GM12878 (cell line): Measurements from ENCODE around the gene HPSE2. TPM values are rescaled to one million over a fixed set of nuclear protein-coding genes. Genes with fewer than 3 reads are reported as not detected.

Experiments
- ATAC-seq: fragments of 200-7000 bp; cut with Tn5 transposase; 3 replicates; pipeline ENCODE4 v1.9.1; 2020; ENCODE audit warnings: mild to moderate bottlenecking, moderate library complexity
- BruUV-seq: library from RNA; stranded (reverse); fragments of 400-500 nt; replicated peaks from 2 replicates; lab custom pipeline; 2021; lab: Mats Ljungman, UMichigan
- CTCF ChIA-PET: fragments of 300-600 bp; sonication (Branson Sonifier 250); formaldehyde crosslinking; extraction: SDS; loops from one replicate; lab custom pipeline; 2021; ENCODE audit warnings: inconsistent platforms; lab: Yijun Ruan, JAX
- POLR2A ChIA-PET: fragments of 350-600 bp; formaldehyde crosslinking; extraction: SDS; loops from one replicate; lab custom pipeline; 2021; ENCODE audit warnings: inconsistent platforms; lab: Charles Lee
- RAD21 ChIA-PET: fragments of 300-600 bp; sonication (Branson Sonifier 250); formaldehyde crosslinking; loops from one replicate; lab custom pipeline; 2023; ENCODE audit warnings: antibody characterized with exemption; ENCODE audit not compliant: unreplicated experiment; lab: Charles Lee
- SMC1A ChIA-PET: fragments of 300-600 bp; sonication (Branson Sonifier 250); formaldehyde crosslinking; loops from one replicate; lab custom pipeline; 2023; ENCODE audit not compliant: unreplicated experiment, uncharacterized antibody; lab: Charles Lee
- DNase-seq: peaks from one replicate; pipeline ENCODE4 v3.0.0-alpha.2; 2011; ENCODE audit warnings: low read depth, low spot score
- FAIRE-seq: peaks from 3 replicates; lab custom pipeline; 2011; peaks lifted over from hg19 to GRCh38; lab: Jason Lieb, UNC
- H2AFZ ChIP-seq: 2 replicates; pipeline ENCODE4 v1.6.0; 2011; ENCODE audit warnings: low read depth, low read length, control low read depth; ENCODE audit not compliant: control insufficient read depth
- H3K27ac ChIP-seq: 2 replicates; pipeline ENCODE4 v1.5.1; 2011; ENCODE audit warnings: control low read depth; ENCODE audit not compliant: control insufficient read depth, insufficient read depth
- H3K27me3 ChIP-seq, 2 experiments: replicated peaks in 1 of 2; 2 replicates each; pipeline versions ENCODE4 v1.6.0 to v1.6.1; 2011; ENCODE audit warnings: low read length in 1 of 2; ENCODE audit not compliant: control insufficient read depth in 2 of 2, insufficient read depth in 2 of 2
- H3K36me3 ChIP-seq, 2 experiments: 2 replicates each; pipeline ENCODE4 v1.5.1; 2011; ENCODE audit warnings: low read length in 1 of 2; ENCODE audit not compliant: control insufficient read depth in 2 of 2, insufficient read depth in 2 of 2
- H3K4me1 ChIP-seq: 2 replicates; pipeline ENCODE4 v1.6.1; 2011; ENCODE audit warnings: mild to moderate bottlenecking, low read length, moderate library complexity, mixed read lengths; ENCODE audit not compliant: control insufficient read depth, insufficient read depth
- H3K4me2 ChIP-seq: 2 replicates; pipeline ENCODE4 v1.6.0; 2011; ENCODE audit warnings: control low read depth; ENCODE audit not compliant: control insufficient read depth, insufficient read depth
- H3K4me3 ChIP-seq: fragments of 200-600 bp; sonication (generic); 2 replicates; pipeline ENCODE4 v1.5.1; 2016
- H3K79me2 ChIP-seq: 2 replicates; pipeline ENCODE4 v1.6.0; 2011; ENCODE audit warnings: low read length; ENCODE audit not compliant: control insufficient read depth, insufficient read depth
- H3K9ac ChIP-seq: 2 replicates; pipeline ENCODE4 v1.8.0; 2011; ENCODE audit warnings: low read length, control low read depth, mixed read lengths; ENCODE audit not compliant: control insufficient read depth, insufficient read depth
- H3K9me3 ChIP-seq: replicated peaks from 3 replicates; pipeline ENCODE4 v1.5.1; 2011; ENCODE audit warnings: mild to moderate bottlenecking, low read length; ENCODE audit not compliant: control insufficient read depth, insufficient read depth
- H4K20me1 ChIP-seq: 2 replicates; pipeline ENCODE4 v1.6.0; 2011; ENCODE audit not compliant: control insufficient read depth, insufficient read depth
- BACH1 ChIP-seq: fragments of 450-650 bp; IDR thresholded peaks from 2 replicates; pipeline ENCODE4 v1.6.1; 2017; ENCODE audit warnings: mild to moderate bottlenecking, borderline replicate concordance
- CREB1 ChIP-seq: IDR thresholded peaks from 2 replicates; pipeline ENCODE4 v1.6.1; 2012; ENCODE audit warnings: low read depth, mild to moderate bottlenecking, inconsistent platforms
- CREM ChIP-seq: IDR thresholded peaks from 2 replicates; pipeline ENCODE4 v1.6.1; 2014; ENCODE audit warnings: antibody characterized with exemption, low read depth
- CTCF ChIP-seq, 3 experiments: IDR thresholded peaks in 2 of 3; conservative IDR thresholded peaks in 1 of 3; 2 replicates each; pipeline ENCODE4 v1.5.1; 2011; ENCODE audit warnings: low read depth in 3 of 3, low read length in 3 of 3, mild to moderate bottlenecking in 3 of 3, control low read depth in 2 of 3, moderate library complexity in 2 of 3, inconsistent platforms in 1 of 3, mixed read lengths in 1 of 3; ENCODE audit not compliant: control insufficient read depth in 2 of 3, insufficient read depth in 1 of 3; ENCODE audit errors: extremely low read depth in 1 of 3
- E2F4 ChIP-seq: IDR thresholded peaks from 2 replicates; pipeline ENCODE4 v1.6.1; 2012; ENCODE audit warnings: low read depth, low read length, improper control_type of control experiment
- GABPA ChIP-seq: IDR thresholded peaks from 2 replicates; pipeline ENCODE4 v1.6.1; 2014; ENCODE audit warnings: antibody characterized with exemption, low read depth, mild to moderate bottlenecking, inconsistent platforms
- HDAC6 ChIP-seq: fragments of 200-600 bp; sonication (generic); IDR thresholded peaks from one replicate; pipeline ENCODE4 v1.8.0; 2017; ENCODE audit warnings: antibody characterized with exemption; ENCODE audit not compliant: unreplicated experiment
- PBX3 ChIP-seq: IDR thresholded peaks from 2 replicates; pipeline ENCODE4 v1.6.1; 2011; ENCODE audit warnings: mild to moderate bottlenecking, low read depth, low read length, moderate library complexity; ENCODE audit not compliant: insufficient replicate concordance
- POLR2AphosphoS2 ChIP-seq: IDR thresholded peaks from 2 replicates; pipeline ENCODE4 v1.6.1; 2011; ENCODE audit warnings: low read depth, mild to moderate bottlenecking, low read length, improper control_type of control experiment, moderate library complexity
- RAD21 ChIP-seq: IDR thresholded peaks from 2 replicates; pipeline ENCODE4 v1.6.1; 2011; ENCODE audit warnings: mild to moderate bottlenecking, low read depth, low read length, moderate library complexity; ENCODE audit not compliant: insufficient read depth
- RAD51 ChIP-seq: fragments of 450-650 bp; IDR thresholded peaks from 2 replicates; pipeline ENCODE4 v1.6.1; 2016; ENCODE audit warnings: moderate library complexity, mild to moderate bottlenecking, inconsistent platforms
- RB1 ChIP-seq: fragments of 450-650 bp; formaldehyde crosslinking; IDR thresholded peaks from 2 replicates; pipeline ENCODE4 v1.6.1; 2017; ENCODE audit warnings: mild to moderate bottlenecking, borderline replicate concordance
- RELA ChIP-seq: fragments of 450-650 bp; IDR thresholded peaks from 2 replicates; pipeline ENCODE4 v1.8.0; 2014; ENCODE audit warnings: borderline replicate concordance; ENCODE audit not compliant: partially characterized antibody
- RFX5 ChIP-seq: IDR thresholded peaks from 2 replicates; pipeline ENCODE4 v1.6.1; 2011; ENCODE audit warnings: low read depth, low read length, improper control_type of control experiment
- SMARCA5 ChIP-seq: fragments of 450-650 bp; IDR thresholded peaks from 2 replicates; pipeline ENCODE4 v1.6.1; 2017; ENCODE audit warnings: mild to moderate bottlenecking
- SREBF2 ChIP-seq: IDR thresholded peaks from 2 replicates; pipeline ENCODE4 v1.6.1; 2012; ENCODE audit warnings: mild to moderate bottlenecking, low read length
- YY1 ChIP-seq: IDR thresholded peaks from 2 replicates; pipeline ENCODE4 v1.6.1; 2011; ENCODE audit warnings: low read depth, mild to moderate bottlenecking, low read length
- ZBED1 ChIP-seq: IDR thresholded peaks from 2 replicates; pipeline ENCODE4 v1.6.1; 2016; ENCODE audit warnings: borderline replicate concordance
- ZZZ3 ChIP-seq: IDR thresholded peaks from 2 replicates; pipeline ENCODE4 v1.6.1; 2011; ENCODE audit warnings: low read depth; ENCODE audit not compliant: control insufficient read depth, insufficient read length
- WGBS: methylation state at CpG from one replicate; pipeline ENCODE4 v1.1.6; 2016; ENCODE audit warnings: low lambda C conversion rate; ENCODE audit not compliant: insufficient replicate concordance, insufficient coverage; ENCODE audit errors: missing lambda C conversion rate; 5-methylcytosine and 5-hydroxymethylcytosine counted together
- in situ Hi-C: fragments of 300-500 bp; cut with MboI; formaldehyde crosslinking; loops from 9 replicates; pipeline ENCODE4 v1.14.3; 2018; ENCODE audit warnings: mixed read lengths
- intact Hi-C: fragments of 100-400 bp; cut with micrococcal nuclease; formaldehyde crosslinking; loops from one replicate; pipeline ENCODE4 v1.14.2; 2022; ENCODE audit not compliant: unreplicated experiment
- polyA plus RNA-seq, 11 experiments: library from polyadenylated mRNA; depleted of rRNA in 4 of 11; unstranded in 6 of 11; stranded (reverse) in 5 of 11; fragments of >200 nt; fragmentation: Nextera tagmentation in 4 of 11; fragmentation: Illumina TruSeq in 1 of 11; extraction: Ambion mirVana in 4 of 11; extraction: Trizol in 1 of 11; gene quantifications; 1 replicate in 1 of 11; 2 replicates in 10 of 11; pipeline versions ENCODE4 v1.2.1 to v1.2.3, GENCODE V29; 2011 to 2016; ENCODE audit warnings: inconsistent platforms in 2 of 11, missing spikeins in 2 of 11, low read depth in 1 of 11
- total RNA-seq, 4 experiments: library from RNA; depleted of rRNA in 3 of 4; stranded (reverse); fragments of >200 nt in 3 of 4; fragmentation: Illumina TruSeq in 1 of 4; extraction: Trizol in 1 of 4; gene quantifications; 2 replicates each; pipeline versions ENCODE4 v1.2.1 to v1.2.3, GENCODE V29; 2013 to 2021

The HPSE2 gene
- total and polyA plus RNA-seq, 10 of the 15 experiments (the other 5 are each of a cell fraction or from before 2014, with no cell fraction given): 0.06 TPM; not detected in 9

GRCh38 chr10:98456043-98456570 is 779.5 kb downstream of the HPSE2 start:
- H3K4me2 ChIP-seq: no peak overlapping the region
- no peak overlapping the region for H3K9ac ChIP-seq
- no peak overlapping the region for H3K4me3 ChIP-seq
- H4K20me1 ChIP-seq: no peaks in the 10 kb centered on the region
- no peaks in the 10 kb centered on the region for H3K9me3 ChIP-seq
- H3K36me3 ChIP-seq: no peaks in the 10 kb centered on the region
- no peak overlapping the region for H2AFZ ChIP-seq
- H3K27me3 ChIP-seq: no peaks in the 10 kb centered on the region
- DNase-seq (no peak), FAIRE-seq (no peak), ATAC-seq (no peak)
- H3K79me2 ChIP-seq: no peaks in the 10 kb centered on the region
- TF ChIP-seq POLR2AphosphoS2 (no peak), ZZZ3 (no peak), RAD21 (no peak), HDAC6 (no peak), ZBED1 (no peak), SREBF2 (no peak), CTCF (IDR thresholded peaks at IDR 0.05 in 2 of 3, conservative IDR thresholded peaks at IDR 0.05 in 1 of 3; ENCODE audit: control insufficient read depth in 2 of 3, extremely low read depth in 1 of 3, insufficient read depth in 1 of 3, low read depth in 3 of 3, low read length in 3 of 3) (no peak), RB1 (no peak), RAD51 (no peak), CREB1 (no peak), SMARCA5 (no peak), BACH1 (no peak), PBX3 (no peak), RFX5 (no peak), YY1 (no peak), RELA (no peak), GABPA (no peak), CREM (no peak), E2F4 (no peak)
- 42% methylated on average over 4 of the region's 4 CpGs for WGBS
- CTCF ChIA-PET: no interaction called here
- BruUV-seq: no TSS peak
- RAD21 ChIA-PET: no interaction called here
- POLR2A ChIA-PET: no interaction called here
- H3K27ac ChIP-seq: no peak overlapping the region
- SMC1A ChIA-PET: no interaction called here
- no peaks in the 10 kb centered on the region for H3K4me1 ChIP-seq
- intact Hi-C loops (no loop called here), in situ Hi-C loops (no loop called here)
